ENCODE results near the gene C10orf71.

The C10orf71 gene

GRCh38 chr10:49330127-49330665, 31.2 kb downstream of the C10orf71 start:
- no peak for DNase-seq

- no peak for DNase-seq
Observed at GRCh38 chr10:49331431-49331830, 32.5 kb downstream of the C10orf71 start.

DNA sequence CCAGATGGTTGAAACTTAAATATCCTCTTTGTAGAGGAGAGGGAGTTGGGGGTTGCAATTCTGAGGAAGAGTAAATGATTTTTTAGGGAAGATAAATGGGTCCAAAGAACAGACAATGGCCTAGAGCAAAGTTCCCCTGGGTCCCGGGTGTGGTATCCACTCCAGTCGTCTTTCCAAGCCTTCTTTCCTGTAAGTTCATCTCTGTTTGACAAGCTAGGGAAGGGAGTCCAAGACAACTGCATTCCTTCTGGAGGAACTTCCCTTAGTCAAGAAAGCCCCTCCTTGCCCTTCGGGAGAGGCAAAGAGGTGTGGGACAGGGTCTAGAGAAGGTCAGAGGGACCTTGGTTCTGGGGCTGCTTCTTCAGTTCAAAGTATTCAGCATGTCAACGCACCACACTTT, 33.4 kb downstream of the C10orf71 start:
- no peak for DNase-seq

- no peak for DNase-seq
Observed at GRCh38 chr10:49332768-49333167, 33.8 kb downstream of the C10orf71 start.

DNA sequence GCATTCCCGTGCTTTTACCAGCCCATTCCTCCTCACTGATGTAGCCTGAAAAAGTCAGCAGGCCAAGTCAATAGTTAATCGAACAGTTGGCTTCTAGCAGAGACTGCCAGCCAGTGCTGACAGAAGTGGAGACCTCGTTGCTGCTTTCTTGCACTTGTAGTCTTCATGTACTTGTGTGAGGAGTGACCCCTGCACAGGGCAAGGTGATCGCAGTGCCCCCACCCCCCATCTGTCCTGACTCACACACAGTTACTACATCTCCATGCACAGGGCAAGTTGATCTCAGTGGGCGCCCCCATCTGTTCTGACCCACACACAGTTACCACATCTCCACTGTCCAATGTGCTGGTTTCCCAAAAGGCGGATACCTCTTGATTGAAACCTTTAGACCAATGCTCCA, 34.2 kb downstream of the C10orf71 start:
- no peak for DNase-seq

GRCh38 chr10:49334964-49335363, 36.0 kb downstream of the C10orf71 start:
- no peak for DNase-seq

GRCh38 chr10:49335364-49335972, 36.5 kb downstream of the C10orf71 start:
- DNase-seq, result no peak

DNA sequence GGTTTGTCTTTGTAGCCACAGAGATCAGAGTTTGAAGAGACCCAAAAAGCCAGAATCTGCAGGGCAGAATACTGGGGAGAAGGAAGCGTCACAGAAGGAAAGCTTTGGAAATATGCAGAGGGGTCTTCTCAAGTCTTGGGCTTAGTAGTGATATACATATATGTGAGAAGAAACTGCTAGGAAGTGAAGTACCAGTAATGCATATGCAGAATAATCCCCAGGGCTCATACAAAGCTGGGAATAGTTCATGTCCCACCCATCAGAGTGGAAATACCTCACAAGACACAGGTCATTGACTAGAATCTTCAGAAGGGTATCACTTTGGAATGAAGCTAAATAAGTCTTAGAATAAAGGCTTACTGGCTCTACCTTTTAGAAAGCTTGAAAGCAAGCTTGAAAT, 39.6 kb downstream of the C10orf71 start:
- DNase-seq, result no peak

GRCh38 chr10:49344840-49345239, 45.9 kb downstream of the C10orf71 start:
- no peak for DNase-seq

GRCh38 chr10:49347342-49347741, 48.4 kb downstream of the C10orf71 start:
- DNase-seq, result no peak

DNA sequence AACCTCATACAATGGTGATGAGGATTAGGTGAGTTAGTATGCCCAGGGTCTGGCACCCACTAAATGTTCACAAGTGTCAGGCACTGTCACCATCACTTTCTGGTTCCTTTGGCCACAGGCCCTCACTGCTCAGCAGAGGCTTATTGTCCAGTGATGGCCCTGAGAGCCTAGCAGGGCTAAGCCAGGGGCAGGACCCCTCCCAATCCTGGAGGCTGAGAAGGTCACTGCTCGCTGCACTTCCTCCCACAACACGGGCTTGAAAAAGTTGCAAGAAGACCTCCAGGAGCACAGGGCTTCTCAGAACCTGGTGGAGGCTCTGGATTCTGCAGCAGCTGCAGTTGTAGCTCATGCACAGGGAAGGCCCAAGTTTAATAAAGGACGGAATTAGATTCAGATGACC, 48.9 kb downstream of the C10orf71 start:
- DNase-seq, result no peak

DNA sequence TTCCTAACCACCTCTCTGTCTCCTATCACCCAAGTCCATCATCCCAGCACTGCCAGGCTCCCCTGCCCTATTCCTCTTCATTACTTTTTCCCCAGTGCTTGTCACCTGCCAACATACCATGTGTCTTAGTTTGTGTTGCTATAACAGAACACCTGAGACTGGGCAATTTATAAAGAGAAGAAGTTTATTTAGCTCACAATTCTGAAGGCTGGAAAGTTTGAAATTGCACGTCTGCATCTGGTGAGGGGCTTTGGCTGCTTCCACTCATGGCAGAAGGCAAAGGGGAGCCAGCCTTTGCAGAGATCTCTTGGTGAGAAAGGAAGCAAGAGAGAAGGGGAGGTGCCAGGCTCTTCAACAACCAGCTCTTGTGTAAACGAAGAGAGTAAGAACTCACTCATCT, 49.6 kb downstream of the C10orf71 start:
- DNase-seq, result no peak

- no peak for DNase-seq
Observed at GRCh38 chr10:49349390-49349789, 50.4 kb downstream of the C10orf71 start.

DNA sequence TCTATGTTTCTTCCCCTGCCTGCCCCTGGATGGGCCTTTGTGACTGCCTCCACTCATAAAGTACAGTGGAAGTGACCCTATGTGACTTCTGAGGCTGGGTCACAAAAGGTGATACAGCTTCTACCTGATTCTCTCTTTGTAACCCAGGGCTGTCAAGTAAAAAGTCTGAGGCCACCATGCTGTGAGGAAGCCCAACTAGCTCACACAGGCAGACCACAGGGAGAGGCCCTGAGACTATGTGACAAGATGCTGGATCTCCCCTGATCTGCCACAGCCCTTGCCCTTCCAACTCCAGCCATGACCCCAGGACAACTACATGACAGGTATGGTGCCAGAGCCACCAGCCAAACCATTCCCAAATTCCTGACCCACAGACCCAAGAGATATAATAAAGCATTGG, 51.2 kb downstream of the C10orf71 start:
- DNase-seq, result no peak

GRCh38 chr10:49350846-49351532, 52.0 kb downstream of the C10orf71 start:
- no peak for DNase-seq

DNA sequence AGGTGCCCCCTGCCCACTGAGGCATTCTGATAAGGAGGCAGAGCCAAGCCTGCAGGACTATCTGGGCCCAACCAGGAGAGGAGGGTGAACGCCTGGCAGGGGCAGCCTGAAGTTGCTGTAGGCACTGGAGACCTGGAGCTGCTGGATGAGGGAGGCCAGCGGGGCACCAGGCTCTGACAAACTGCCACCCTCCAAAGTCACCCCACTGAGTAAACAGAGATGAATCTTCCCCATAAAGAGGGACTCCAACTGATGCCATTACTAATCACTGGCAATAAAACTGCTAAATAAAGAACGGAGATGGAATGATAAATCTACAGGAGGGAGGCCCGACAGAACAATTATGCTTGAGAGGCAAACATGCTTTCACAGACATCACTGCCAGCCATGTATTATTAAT, 52.7 kb downstream of the C10orf71 start:
- DNase-seq, result no peak

GRCh38 chr10:49352323-49352722, 53.4 kb downstream of the C10orf71 start:
- no peak for DNase-seq

GRCh38 chr10:49353026-49353894, 54.3 kb downstream of the C10orf71 start:
- no peak for DNase-seq

DNA sequence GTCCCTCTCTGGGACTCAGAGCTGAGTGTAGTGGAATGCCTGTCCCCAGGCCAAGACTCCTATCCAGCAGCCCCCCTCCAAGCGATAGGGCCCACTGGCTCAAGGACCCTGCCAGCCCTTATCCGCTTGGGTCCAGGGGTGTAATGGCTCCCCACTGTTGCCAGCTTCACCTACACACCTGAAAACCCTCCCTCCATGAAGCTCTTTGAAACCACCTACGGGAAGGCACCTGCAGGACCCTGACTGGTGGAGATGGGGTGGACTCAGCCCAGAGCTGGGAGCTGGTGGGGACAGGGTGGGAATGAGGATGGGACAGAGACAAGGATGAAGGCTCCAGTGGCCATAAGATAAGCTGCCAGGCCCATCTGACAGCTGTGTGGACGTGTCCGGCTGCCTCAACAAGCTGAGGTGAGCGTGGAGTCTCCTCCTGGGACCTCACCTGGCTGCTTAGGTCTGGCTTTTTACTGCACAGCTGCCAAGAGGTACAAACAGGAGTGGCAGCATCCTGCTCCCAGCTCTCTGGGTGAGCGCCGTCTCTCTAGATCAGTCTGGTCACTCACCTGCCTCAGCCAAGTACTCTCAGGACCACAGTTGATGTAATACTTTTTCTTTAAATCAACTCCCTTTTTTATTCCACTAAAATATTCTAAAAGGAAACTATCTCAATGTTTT, 55.1 kb downstream of the C10orf71 start:
- DNase-seq, result no peak

DNA sequence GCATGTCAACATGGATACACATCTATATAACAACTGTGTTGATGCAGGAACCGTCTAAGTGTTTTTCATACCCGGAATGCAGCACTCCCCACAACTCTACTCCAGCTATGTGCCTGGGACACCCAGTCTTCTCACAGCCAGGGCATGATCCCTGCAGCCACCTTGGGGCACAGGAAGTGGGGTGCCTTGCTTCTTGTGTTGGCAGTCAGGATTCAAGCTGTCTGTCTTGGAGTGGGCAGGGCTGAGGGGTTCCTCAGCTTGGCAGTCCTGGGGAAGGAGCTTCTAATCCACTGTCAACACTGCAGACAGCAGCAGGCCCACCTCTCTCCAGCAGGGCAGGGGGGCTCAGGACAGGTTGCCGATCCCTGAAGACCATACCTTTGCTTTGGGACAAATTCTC, 55.6 kb downstream of the C10orf71 start:
- DNase-seq, result no peak

DNA sequence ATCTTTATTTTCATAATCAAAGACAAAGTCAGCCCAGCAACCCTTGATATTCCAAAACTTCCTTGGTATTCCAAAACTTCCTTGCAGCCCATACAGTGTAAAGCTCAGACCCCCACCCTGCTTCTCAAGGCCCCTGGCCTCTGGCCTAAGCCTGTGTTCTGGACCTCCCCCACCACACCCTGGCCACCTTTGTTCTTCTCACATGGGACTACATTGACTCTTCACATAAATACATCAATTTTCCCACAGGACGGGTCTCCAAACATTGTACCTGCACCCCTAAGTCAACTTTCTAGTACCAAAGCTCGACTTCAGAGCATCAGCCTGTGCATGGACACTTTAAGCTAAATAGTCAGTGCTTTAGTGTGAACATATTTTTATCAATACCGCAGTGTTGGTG, 56.3 kb downstream of the C10orf71 start:
- DNase-seq, result no peak

DNA sequence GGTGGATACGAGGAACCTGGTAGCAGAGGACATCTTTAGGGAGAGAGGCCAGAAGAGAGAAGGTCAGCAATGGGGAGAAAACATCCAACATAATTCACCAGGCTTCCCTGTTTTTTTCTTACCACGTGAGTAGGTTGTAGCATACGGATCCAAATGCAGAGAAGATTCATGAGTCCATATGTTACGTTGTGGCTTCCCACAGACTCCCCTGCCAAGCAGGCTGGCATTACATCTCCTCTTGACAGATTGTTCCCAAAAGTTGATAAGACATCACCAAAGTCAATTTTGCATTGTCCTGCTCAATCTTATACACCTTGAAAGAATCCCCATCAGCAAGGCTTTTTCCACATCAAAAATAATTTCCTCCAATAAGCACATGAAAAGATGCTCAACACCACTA, 57.2 kb downstream of the C10orf71 start:
- DNase-seq, result no peak
